GM12878 (cell line): Measurements from ENCODE around the gene DDX20. TPM values are rescaled to one million over a fixed set of nuclear protein-coding genes. Genes with fewer than 3 reads are reported as not detected.

Experiments used
- ATAC-seq: fragments of 200-7000 bp; cut with Tn5 transposase; 3 replicates; pipeline ENCODE4 v1.9.1; 2020; ENCODE audit warnings: mild to moderate bottlenecking, moderate library complexity
- BruUV-seq: library from RNA; stranded (reverse); fragments of 400-500 nt; replicated peaks from 2 replicates; lab custom pipeline; 2021; lab: Mats Ljungman, UMichigan
- CTCF ChIA-PET: fragments of 300-600 bp; sonication (Branson Sonifier 250); formaldehyde crosslinking; extraction: SDS; loops from one replicate; lab custom pipeline; 2021; ENCODE audit warnings: inconsistent platforms; lab: Yijun Ruan, JAX
- POLR2A ChIA-PET: fragments of 350-600 bp; formaldehyde crosslinking; extraction: SDS; loops from one replicate; lab custom pipeline; 2021; ENCODE audit warnings: inconsistent platforms; lab: Charles Lee
- RAD21 ChIA-PET: fragments of 300-600 bp; sonication (Branson Sonifier 250); formaldehyde crosslinking; loops from one replicate; lab custom pipeline; 2023; ENCODE audit warnings: antibody characterized with exemption; ENCODE audit not compliant: unreplicated experiment; lab: Charles Lee
- SMC1A ChIA-PET: fragments of 300-600 bp; sonication (Branson Sonifier 250); formaldehyde crosslinking; loops from one replicate; lab custom pipeline; 2023; ENCODE audit not compliant: unreplicated experiment, uncharacterized antibody; lab: Charles Lee
- DNase-seq: peaks from one replicate; pipeline ENCODE4 v3.0.0-alpha.2; 2011; ENCODE audit warnings: low read depth, low spot score
- FAIRE-seq: peaks from 3 replicates; lab custom pipeline; 2011; peaks lifted over from hg19 to GRCh38; lab: Jason Lieb, UNC
- H2AFZ ChIP-seq: 2 replicates; pipeline ENCODE4 v1.6.0; 2011; ENCODE audit warnings: low read depth, low read length, control low read depth; ENCODE audit not compliant: control insufficient read depth
- H3K27ac ChIP-seq: 2 replicates; pipeline ENCODE4 v1.5.1; 2011; ENCODE audit warnings: control low read depth; ENCODE audit not compliant: control insufficient read depth, insufficient read depth
- H3K27me3 ChIP-seq, 2 experiments: replicated peaks in 1 of 2; 2 replicates each; pipeline versions ENCODE4 v1.6.0 to v1.6.1; 2011; ENCODE audit warnings: low read length in 1 of 2; ENCODE audit not compliant: control insufficient read depth in 2 of 2, insufficient read depth in 2 of 2
- H3K36me3 ChIP-seq, 2 experiments: 2 replicates each; pipeline ENCODE4 v1.5.1; 2011; ENCODE audit warnings: low read length in 1 of 2; ENCODE audit not compliant: control insufficient read depth in 2 of 2, insufficient read depth in 2 of 2
- H3K4me1 ChIP-seq: 2 replicates; pipeline ENCODE4 v1.6.1; 2011; ENCODE audit warnings: mild to moderate bottlenecking, low read length, moderate library complexity, mixed read lengths; ENCODE audit not compliant: control insufficient read depth, insufficient read depth
- H3K4me2 ChIP-seq: 2 replicates; pipeline ENCODE4 v1.6.0; 2011; ENCODE audit warnings: control low read depth; ENCODE audit not compliant: control insufficient read depth, insufficient read depth
- H3K4me3 ChIP-seq: fragments of 200-600 bp; sonication (generic); 2 replicates; pipeline ENCODE4 v1.5.1; 2016
- H3K79me2 ChIP-seq: 2 replicates; pipeline ENCODE4 v1.6.0; 2011; ENCODE audit warnings: low read length; ENCODE audit not compliant: control insufficient read depth, insufficient read depth
- H3K9ac ChIP-seq: 2 replicates; pipeline ENCODE4 v1.8.0; 2011; ENCODE audit warnings: low read length, control low read depth, mixed read lengths; ENCODE audit not compliant: control insufficient read depth, insufficient read depth
- H3K9me3 ChIP-seq: replicated peaks from 3 replicates; pipeline ENCODE4 v1.5.1; 2011; ENCODE audit warnings: mild to moderate bottlenecking, low read length; ENCODE audit not compliant: control insufficient read depth, insufficient read depth
- H4K20me1 ChIP-seq: 2 replicates; pipeline ENCODE4 v1.6.0; 2011; ENCODE audit not compliant: control insufficient read depth, insufficient read depth
- BACH1 ChIP-seq: fragments of 450-650 bp; IDR thresholded peaks from 2 replicates; pipeline ENCODE4 v1.6.1; 2017; ENCODE audit warnings: mild to moderate bottlenecking, borderline replicate concordance
- BHLHE40 ChIP-seq, 2 experiments: fragments of 450-650 bp in 1 of 2; IDR thresholded peaks; 2 replicates each; pipeline ENCODE4 v1.6.1; 2011 to 2017; ENCODE audit warnings: low read depth in 2 of 2, borderline replicate concordance in 1 of 2, improper control_type of control experiment in 1 of 2, low read length in 1 of 2, mild to moderate bottlenecking in 1 of 2
- NFYA ChIP-seq: IDR thresholded peaks from 2 replicates; pipeline ENCODE4 v1.6.1; 2011; ENCODE audit warnings: low read depth, mild to moderate bottlenecking, low read length, improper control_type of control experiment, borderline replicate concordance
- POLR2A ChIP-seq: IDR thresholded peaks from 2 replicates; pipeline ENCODE4 v1.6.1; 2011; ENCODE audit warnings: low read depth, mild to moderate bottlenecking, low read length
- RUNX3 ChIP-seq: IDR thresholded peaks from 2 replicates; pipeline ENCODE4 v1.6.1; 2012; ENCODE audit warnings: low read length, inconsistent platforms
- SMC3 ChIP-seq: IDR thresholded peaks from 2 replicates; pipeline ENCODE4 v1.6.1; 2011; ENCODE audit warnings: low read length, improper control_type of control experiment, borderline replicate concordance
- WGBS: methylation state at CpG from one replicate; pipeline ENCODE4 v1.1.6; 2016; ENCODE audit warnings: low lambda C conversion rate; ENCODE audit not compliant: insufficient replicate concordance, insufficient coverage; ENCODE audit errors: missing lambda C conversion rate; 5-methylcytosine and 5-hydroxymethylcytosine counted together
- in situ Hi-C: fragments of 300-500 bp; cut with MboI; formaldehyde crosslinking; loops from 9 replicates; pipeline ENCODE4 v1.14.3; 2018; ENCODE audit warnings: mixed read lengths
- intact Hi-C: fragments of 100-400 bp; cut with micrococcal nuclease; formaldehyde crosslinking; loops from one replicate; pipeline ENCODE4 v1.14.2; 2022; ENCODE audit not compliant: unreplicated experiment
- polyA plus RNA-seq, 11 experiments: library from polyadenylated mRNA; depleted of rRNA in 4 of 11; unstranded in 6 of 11; stranded (reverse) in 5 of 11; fragments of >200 nt; fragmentation: Nextera tagmentation in 4 of 11; fragmentation: Illumina TruSeq in 1 of 11; extraction: Ambion mirVana in 4 of 11; extraction: Trizol in 1 of 11; gene quantifications; 1 replicate in 1 of 11; 2 replicates in 10 of 11; pipeline versions ENCODE4 v1.2.1 to v1.2.3, GENCODE V29; 2011 to 2016; ENCODE audit warnings: inconsistent platforms in 2 of 11, missing spikeins in 2 of 11, low read depth in 1 of 11
- total RNA-seq, 4 experiments: library from RNA; depleted of rRNA in 3 of 4; stranded (reverse); fragments of >200 nt in 3 of 4; fragmentation: Illumina TruSeq in 1 of 4; extraction: Trizol in 1 of 4; gene quantifications; 2 replicates each; pipeline versions ENCODE4 v1.2.1 to v1.2.3, GENCODE V29; 2013 to 2021
- TF ChIP-seq, protein P1 (sequence below): fragments of 450-650 bp; IDR thresholded peaks from 2 replicates; pipeline ENCODE4 v1.6.1; 2018; ENCODE audit warnings: borderline replicate concordance, mild to moderate bottlenecking; ENCODE audit not compliant: partially characterized antibody
- TF ChIP-seq, protein P2 (sequence below): fragments of 450-650 bp; formaldehyde crosslinking; IDR thresholded peaks from 2 replicates; pipeline ENCODE4 v1.4.0; 2020; ENCODE audit warnings: mild to moderate bottlenecking, moderate library complexity
- TF ChIP-seq, protein P3 (sequence below): IDR thresholded peaks from 2 replicates; pipeline ENCODE4 v1.6.1; 2012; ENCODE audit warnings: low read length, inconsistent platforms

DDX20 gene
- total and polyA plus RNA-seq, 10 of the 15 experiments (the other 5 are each of a cell fraction or from before 2014, with no cell fraction given) = 7.2 to 30.6 (median 25.1) TPM

DNA sequence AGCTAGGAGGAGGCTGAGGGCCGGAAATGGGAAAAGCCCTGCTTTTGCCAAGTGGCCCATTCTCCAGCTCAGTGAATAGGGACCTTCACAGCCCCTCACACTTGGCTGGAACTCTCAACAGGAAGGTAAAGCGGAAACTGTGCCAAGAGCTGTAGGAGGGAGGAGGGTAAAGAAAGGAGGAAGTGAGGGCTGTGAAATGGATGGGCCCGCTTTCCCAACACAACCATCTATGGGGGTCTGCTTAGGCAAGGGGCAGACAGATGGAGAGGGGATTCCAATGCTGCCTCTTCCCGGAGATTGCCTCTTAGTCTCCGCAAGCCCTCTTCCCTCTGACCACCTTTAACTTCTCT lies 21.7 kb upstream of the DDX20 start:
- no peak overlapping the region for H3K4me2 ChIP-seq
- no peak overlapping the region for H2AFZ ChIP-seq
- in situ Hi-C loops (no loop called here), intact Hi-C loops (no loop called here)
- no peaks in the 10 kb centered on the region for H3K36me3 ChIP-seq
- H3K27ac ChIP-seq = no peak overlapping the region
- no peaks in the 10 kb centered on the region for H3K9me3 ChIP-seq
- H4K20me1 ChIP-seq = no peaks in the 10 kb centered on the region; the same call in 1 of the 2 replicates
- peaks cover 6% of the 10 kb centered on the region; the same call in 1 of the 2 replicates for H3K4me1 ChIP-seq
- 75% methylated on average over 4 of the region's 5 CpGs for WGBS
- H3K79me2 ChIP-seq = no peaks in the 10 kb centered on the region
- no peak for ATAC-seq
- no peak overlapping the region for H3K9ac ChIP-seq
- H3K27me3 ChIP-seq = peaks cover 0 to 2% of the 10 kb centered on the region in 2 experiments; a peak in 2 of 4 replicates
- ChIA-PET CTCF (interaction anchor here (1.4 kb wide), 1 partner anchor 20 kb away, joined by 6 read pairs; no protein-coding TSS in a partner anchor), POLR2A (interaction anchor here (2.1 kb wide), 1 partner anchor 9 kb away, joined by 4 read pairs; no protein-coding TSS in a partner anchor), RAD21 (interaction anchor here (0.8 to 1.2 kb wide), 2 partner anchors 21 to 256 kb away, joined by 3 to 4 read pairs; no protein-coding TSS in a partner anchor), SMC1A (interaction anchor here (1.0 to 3.2 kb wide), 2 partner anchors 20 to 252 kb away, joined by 4 to 12 read pairs; no protein-coding TSS in a partner anchor)
- TF ChIP-seq, protein P1, sequence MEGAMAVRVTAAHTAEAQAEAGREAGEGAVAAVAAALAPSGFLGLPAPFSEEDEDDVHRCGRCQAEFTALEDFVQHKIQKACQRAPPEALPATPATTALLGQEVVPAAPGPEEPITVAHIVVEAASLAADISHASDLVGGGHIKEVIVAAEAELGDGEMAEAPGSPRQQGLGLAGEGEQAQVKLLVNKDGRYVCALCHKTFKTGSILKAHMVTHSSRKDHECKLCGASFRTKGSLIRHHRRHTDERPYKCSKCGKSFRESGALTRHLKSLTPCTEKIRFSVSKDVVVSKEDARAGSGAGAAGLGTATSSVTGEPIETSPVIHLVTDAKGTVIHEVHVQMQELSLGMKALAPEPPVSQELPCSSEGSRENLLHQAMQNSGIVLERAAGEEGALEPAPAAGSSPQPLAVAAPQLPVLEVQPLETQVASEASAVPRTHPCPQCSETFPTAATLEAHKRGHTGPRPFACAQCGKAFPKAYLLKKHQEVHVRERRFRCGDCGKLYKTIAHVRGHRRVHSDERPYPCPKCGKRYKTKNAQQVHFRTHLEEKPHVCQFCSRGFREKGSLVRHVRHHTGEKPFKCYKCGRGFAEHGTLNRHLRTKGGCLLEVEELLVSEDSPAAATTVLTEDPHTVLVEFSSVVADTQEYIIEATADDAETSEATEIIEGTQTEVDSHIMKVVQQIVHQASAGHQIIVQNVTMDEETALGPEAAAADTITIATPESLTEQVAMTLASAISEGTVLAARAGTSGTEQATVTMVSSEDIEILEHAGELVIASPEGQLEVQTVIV = no peak
- no peak for TF ChIP-seq RUNX3
- TF ChIP-seq, protein P2, sequence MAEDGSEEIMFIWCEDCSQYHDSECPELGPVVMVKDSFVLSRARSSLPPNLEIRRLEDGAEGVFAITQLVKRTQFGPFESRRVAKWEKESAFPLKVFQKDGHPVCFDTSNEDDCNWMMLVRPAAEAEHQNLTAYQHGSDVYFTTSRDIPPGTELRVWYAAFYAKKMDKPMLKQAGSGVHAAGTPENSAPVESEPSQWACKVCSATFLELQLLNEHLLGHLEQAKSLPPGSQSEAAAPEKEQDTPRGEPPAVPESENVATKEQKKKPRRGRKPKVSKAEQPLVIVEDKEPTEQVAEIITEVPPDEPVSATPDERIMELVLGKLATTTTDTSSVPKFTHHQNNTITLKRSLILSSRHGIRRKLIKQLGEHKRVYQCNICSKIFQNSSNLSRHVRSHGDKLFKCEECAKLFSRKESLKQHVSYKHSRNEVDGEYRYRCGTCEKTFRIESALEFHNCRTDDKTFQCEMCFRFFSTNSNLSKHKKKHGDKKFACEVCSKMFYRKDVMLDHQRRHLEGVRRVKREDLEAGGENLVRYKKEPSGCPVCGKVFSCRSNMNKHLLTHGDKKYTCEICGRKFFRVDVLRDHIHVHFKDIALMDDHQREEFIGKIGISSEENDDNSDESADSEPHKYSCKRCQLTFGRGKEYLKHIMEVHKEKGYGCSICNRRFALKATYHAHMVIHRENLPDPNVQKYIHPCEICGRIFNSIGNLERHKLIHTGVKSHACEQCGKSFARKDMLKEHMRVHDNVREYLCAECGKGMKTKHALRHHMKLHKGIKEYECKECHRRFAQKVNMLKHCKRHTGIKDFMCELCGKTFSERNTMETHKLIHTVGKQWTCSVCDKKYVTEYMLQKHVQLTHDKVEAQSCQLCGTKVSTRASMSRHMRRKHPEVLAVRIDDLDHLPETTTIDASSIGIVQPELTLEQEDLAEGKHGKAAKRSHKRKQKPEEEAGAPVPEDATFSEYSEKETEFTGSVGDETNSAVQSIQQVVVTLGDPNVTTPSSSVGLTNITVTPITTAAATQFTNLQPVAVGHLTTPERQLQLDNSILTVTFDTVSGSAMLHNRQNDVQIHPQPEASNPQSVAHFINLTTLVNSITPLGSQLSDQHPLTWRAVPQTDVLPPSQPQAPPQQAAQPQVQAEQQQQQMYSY (CRISPR knock-in tag) = no peak
- TF ChIP-seq BHLHE40 (IDR thresholded peaks at IDR 0.05; ENCODE audit: borderline replicate concordance in 1 of 2, low read depth in 2 of 2, low read length in 1 of 2) = no peak
- TF ChIP-seq, protein P3, sequence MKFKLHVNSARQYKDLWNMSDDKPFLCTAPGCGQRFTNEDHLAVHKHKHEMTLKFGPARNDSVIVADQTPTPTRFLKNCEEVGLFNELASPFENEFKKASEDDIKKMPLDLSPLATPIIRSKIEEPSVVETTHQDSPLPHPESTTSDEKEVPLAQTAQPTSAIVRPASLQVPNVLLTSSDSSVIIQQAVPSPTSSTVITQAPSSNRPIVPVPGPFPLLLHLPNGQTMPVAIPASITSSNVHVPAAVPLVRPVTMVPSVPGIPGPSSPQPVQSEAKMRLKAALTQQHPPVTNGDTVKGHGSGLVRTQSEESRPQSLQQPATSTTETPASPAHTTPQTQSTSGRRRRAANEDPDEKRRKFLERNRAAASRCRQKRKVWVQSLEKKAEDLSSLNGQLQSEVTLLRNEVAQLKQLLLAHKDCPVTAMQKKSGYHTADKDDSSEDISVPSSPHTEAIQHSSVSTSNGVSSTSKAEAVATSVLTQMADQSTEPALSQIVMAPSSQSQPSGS = no peak
- no peak for TF ChIP-seq BACH1
- TF ChIP-seq SMC3 = no peak
- no peak for TF ChIP-seq NFYA
- no peak for TF ChIP-seq POLR2A
- DNase-seq = no peak
- no peak overlapping the region for H3K4me3 ChIP-seq
- no peak for FAIRE-seq
- no TSS peak for BruUV-seq
